Astrocyte (in vitro differentiated cells and primary cell): Measurements from ENCODE around the gene STX3. TPM values are rescaled to one million over a fixed set of nuclear protein-coding genes. Genes with fewer than 3 reads are reported as not detected.

ENCODE experiments used
- DNase-seq: peaks from one replicate; pipeline ENCODE4 v3.0.0-alpha.2; 2010; ENCODE audit warnings: low read depth
- FAIRE-seq: peaks from 2 replicates; lab custom pipeline; 2011; peaks lifted over from hg19 to GRCh38; lab: Jason Lieb, UNC
- H2AFZ ChIP-seq: 2 replicates; pipeline ENCODE4 v1.6.0; 2012; ENCODE audit warnings: low read depth, low read length, inconsistent platforms
- H3K27ac ChIP-seq: 2 replicates; pipeline ENCODE4 v1.5.1; 2011; ENCODE audit warnings: low read depth, low read length, inconsistent platforms
- H3K27me3 ChIP-seq: 2 replicates; pipeline ENCODE4 v1.6.0; 2011; ENCODE audit warnings: low read length, inconsistent platforms; ENCODE audit not compliant: insufficient read depth
- H3K36me3 ChIP-seq: 2 replicates; pipeline ENCODE4 v1.5.1; 2011; ENCODE audit warnings: low read length, inconsistent platforms; ENCODE audit not compliant: insufficient read depth
- H3K4me1 ChIP-seq: 2 replicates; pipeline ENCODE4 v1.5.1; 2011; ENCODE audit warnings: low read length, inconsistent platforms; ENCODE audit not compliant: insufficient read depth
- H3K4me2 ChIP-seq: 2 replicates; pipeline ENCODE4 v1.6.0; 2012; ENCODE audit warnings: low read length, inconsistent platforms
- H3K4me3 ChIP-seq: 2 replicates; pipeline ENCODE4 v1.5.1; 2011; ENCODE audit warnings: low read depth, mild to moderate bottlenecking, low read length, inconsistent platforms; ENCODE audit not compliant: insufficient read depth
- H3K79me2 ChIP-seq: 2 replicates; pipeline ENCODE4 v1.6.0; 2012; ENCODE audit warnings: mild to moderate bottlenecking, low read length, inconsistent platforms; ENCODE audit not compliant: insufficient read depth
- H3K9ac ChIP-seq: 2 replicates; pipeline ENCODE4 v1.6.0; 2012; ENCODE audit warnings: mild to moderate bottlenecking, low read length, inconsistent platforms
- H3K9me3 ChIP-seq: 2 replicates; pipeline ENCODE4 v1.5.1; 2012; ENCODE audit warnings: low read depth, mild to moderate bottlenecking, low read length, inconsistent platforms; ENCODE audit not compliant: insufficient read depth
- H4K20me1 ChIP-seq: 2 replicates; pipeline ENCODE4 v1.6.0; 2012; ENCODE audit warnings: low read length, inconsistent platforms; ENCODE audit not compliant: insufficient read depth
- H3K27ac Mint-ChIP-seq: one replicate; pipeline ENCODE4 v1.8.0; 2021; ENCODE audit warnings: mild to moderate bottlenecking, mixed read lengths; ENCODE audit not compliant: unreplicated experiment
- H3K27me3 Mint-ChIP-seq: one replicate; pipeline ENCODE4 v1.8.0; 2021; ENCODE audit warnings: low read depth, mixed read lengths; ENCODE audit not compliant: unreplicated experiment
- H3K36me3 Mint-ChIP-seq: one replicate; pipeline ENCODE4 v1.8.0; 2021; ENCODE audit warnings: low read depth, mixed read lengths; ENCODE audit not compliant: unreplicated experiment
- H3K4me1 Mint-ChIP-seq: one replicate; pipeline ENCODE4 v1.8.0; 2021; ENCODE audit warnings: low read depth, mixed read lengths; ENCODE audit not compliant: unreplicated experiment
- H3K4me3 Mint-ChIP-seq: one replicate; pipeline ENCODE4 v1.8.0; 2021; ENCODE audit warnings: mild to moderate bottlenecking, moderate library complexity, mixed read lengths; ENCODE audit not compliant: unreplicated experiment
- H3K9me3 Mint-ChIP-seq: one replicate; pipeline ENCODE4 v1.8.0; 2021; ENCODE audit warnings: mild to moderate bottlenecking, mixed read lengths; ENCODE audit not compliant: unreplicated experiment
- CTCF ChIP-seq: IDR thresholded peaks from 2 replicates; pipeline ENCODE4 v1.5.1; 2011; ENCODE audit warnings: low read depth, mild to moderate bottlenecking, inconsistent platforms, low read length, moderate library complexity; ENCODE audit not compliant: insufficient read depth
- EZH2 ChIP-seq: IDR thresholded peaks from 2 replicates; pipeline ENCODE4 v1.6.1; 2012; ENCODE audit warnings: mild to moderate bottlenecking, low read length, inconsistent platforms; ENCODE audit not compliant: insufficient read depth
- total RNA-seq: library from RNA; stranded (reverse); gene quantifications from 2 replicates; pipeline ENCODE4 v1.2.1, GENCODE V29; 2021

Gene STX3
- total RNA-seq, 1 donor from 2014 or later = 61.2 TPM

GRCh38 chr11:59758401-59759037 lies 3.3 kb downstream of the STX3 start:
- H3K4me3 Mint-ChIP-seq = no peak overlapping the region
- Histone ChIP-seq H3K4me3 (no peak overlapping the region), H4K20me1 (peaks cover 62% of the 10 kb centered on the region), H3K27me3 (no peaks in the 10 kb centered on the region), H3K4me1 (peaks cover 20% of the 10 kb centered on the region), H3K9me3 (no peaks in the 10 kb centered on the region), H3K36me3 (no peaks in the 10 kb centered on the region), H3K79me2 (peaks cover 40% of the 10 kb centered on the region), H2AFZ (no peak overlapping the region), H3K27ac (no peak overlapping the region), H3K9ac (no peak overlapping the region), H3K4me2 (no peak overlapping the region)
- FAIRE-seq (no peak), DNase-seq (no peak)
- peaks cover 13% of the 10 kb centered on the region for H3K36me3 Mint-ChIP-seq
- H3K9me3 Mint-ChIP-seq = no peaks in the 10 kb centered on the region
- no peaks in the 10 kb centered on the region for H3K27me3 Mint-ChIP-seq
- TF ChIP-seq CTCF = no peak
- no peak for TF ChIP-seq EZH2
- peaks cover 10% of the 10 kb centered on the region for H3K4me1 Mint-ChIP-seq
- no peak overlapping the region for H3K27ac Mint-ChIP-seq

GRCh38 chr11:59759900-59760299 lies 4.7 kb downstream of the STX3 start:
- Histone ChIP-seq H3K27me3 (no peaks in the 10 kb centered on the region), H3K4me1 (peaks cover 13% of the 10 kb centered on the region), H3K36me3 (no peaks in the 10 kb centered on the region), H3K4me2 (no peak overlapping the region), H3K9me3 (no peaks in the 10 kb centered on the region), H4K20me1 (peaks cover 70% of the 10 kb centered on the region), H3K4me3 (no peak overlapping the region), H3K79me2 (peaks cover 40% of the 10 kb centered on the region), H3K27ac (no peak overlapping the region), H3K9ac (no peak overlapping the region), H2AFZ (no peak overlapping the region)
- DNase-seq (no peak), FAIRE-seq (no peak)
- peaks cover 13% of the 10 kb centered on the region for H3K36me3 Mint-ChIP-seq
- no peaks in the 10 kb centered on the region for H3K9me3 Mint-ChIP-seq
- no peak overlapping the region for H3K4me3 Mint-ChIP-seq
- no peaks in the 10 kb centered on the region for H3K27me3 Mint-ChIP-seq
- TF ChIP-seq EZH2 = no peak
- TF ChIP-seq CTCF = no peak
- H3K4me1 Mint-ChIP-seq = peaks cover 10% of the 10 kb centered on the region
- no peak overlapping the region for H3K27ac Mint-ChIP-seq

- no peaks in the 10 kb centered on the region for H3K27me3 Mint-ChIP-seq
- peaks cover 13% of the 10 kb centered on the region for H3K36me3 Mint-ChIP-seq
- H3K36me3 ChIP-seq = no peaks in the 10 kb centered on the region
- H3K4me1 Mint-ChIP-seq = peaks cover 14% of the 10 kb centered on the region
- H3K27me3 ChIP-seq = no peaks in the 10 kb centered on the region
- peaks cover 42% of the 10 kb centered on the region for H3K79me2 ChIP-seq
- no peaks in the 10 kb centered on the region for H3K9me3 Mint-ChIP-seq
- TF ChIP-seq EZH2 = no peak
- TF ChIP-seq CTCF = no peak
- peaks cover 78% of the 10 kb centered on the region for H4K20me1 ChIP-seq
- no peak overlapping the region for H3K4me3 ChIP-seq
- no peak overlapping the region for H3K9ac ChIP-seq
- no peak overlapping the region for H3K27ac Mint-ChIP-seq
- H2AFZ ChIP-seq = no peak overlapping the region
- H3K27ac ChIP-seq = no peak overlapping the region
- H3K4me1 ChIP-seq = peaks cover 12% of the 10 kb centered on the region
- H3K9me3 ChIP-seq = no peaks in the 10 kb centered on the region
- no peak for FAIRE-seq
- H3K4me2 ChIP-seq = no peak overlapping the region
- DNase-seq = no peak
- H3K4me3 Mint-ChIP-seq = no peak overlapping the region
Measured at GRCh38 chr11:59760771-59761170, 5.6 kb downstream of the STX3 start.
